Astrocyte (in vitro differentiated cells and primary cell): ENCODE data around the gene NKX1-1. TPM values are rescaled to one million over a fixed set of nuclear protein-coding genes. Genes with fewer than 3 reads are reported as not detected.

Experiments used
- DNase-seq: peaks from one replicate; pipeline ENCODE4 v3.0.0-alpha.2; 2010; ENCODE audit warnings: low read depth
- FAIRE-seq: peaks from 2 replicates; lab custom pipeline; 2011; peaks lifted over from hg19 to GRCh38; lab: Jason Lieb, UNC
- H2AFZ ChIP-seq: 2 replicates; pipeline ENCODE4 v1.6.0; 2012; ENCODE audit warnings: low read depth, low read length, inconsistent platforms
- H3K27ac ChIP-seq: 2 replicates; pipeline ENCODE4 v1.5.1; 2011; ENCODE audit warnings: low read depth, low read length, inconsistent platforms
- H3K27me3 ChIP-seq: 2 replicates; pipeline ENCODE4 v1.6.0; 2011; ENCODE audit warnings: low read length, inconsistent platforms; ENCODE audit not compliant: insufficient read depth
- H3K36me3 ChIP-seq: 2 replicates; pipeline ENCODE4 v1.5.1; 2011; ENCODE audit warnings: low read length, inconsistent platforms; ENCODE audit not compliant: insufficient read depth
- H3K4me1 ChIP-seq: 2 replicates; pipeline ENCODE4 v1.5.1; 2011; ENCODE audit warnings: low read length, inconsistent platforms; ENCODE audit not compliant: insufficient read depth
- H3K4me2 ChIP-seq: 2 replicates; pipeline ENCODE4 v1.6.0; 2012; ENCODE audit warnings: low read length, inconsistent platforms
- H3K4me3 ChIP-seq: 2 replicates; pipeline ENCODE4 v1.5.1; 2011; ENCODE audit warnings: low read depth, mild to moderate bottlenecking, low read length, inconsistent platforms; ENCODE audit not compliant: insufficient read depth
- H3K79me2 ChIP-seq: 2 replicates; pipeline ENCODE4 v1.6.0; 2012; ENCODE audit warnings: mild to moderate bottlenecking, low read length, inconsistent platforms; ENCODE audit not compliant: insufficient read depth
- H3K9ac ChIP-seq: 2 replicates; pipeline ENCODE4 v1.6.0; 2012; ENCODE audit warnings: mild to moderate bottlenecking, low read length, inconsistent platforms
- H3K9me3 ChIP-seq: 2 replicates; pipeline ENCODE4 v1.5.1; 2012; ENCODE audit warnings: low read depth, mild to moderate bottlenecking, low read length, inconsistent platforms; ENCODE audit not compliant: insufficient read depth
- H4K20me1 ChIP-seq: 2 replicates; pipeline ENCODE4 v1.6.0; 2012; ENCODE audit warnings: low read length, inconsistent platforms; ENCODE audit not compliant: insufficient read depth
- H3K27ac Mint-ChIP-seq: one replicate; pipeline ENCODE4 v1.8.0; 2021; ENCODE audit warnings: mild to moderate bottlenecking, mixed read lengths; ENCODE audit not compliant: unreplicated experiment
- H3K27me3 Mint-ChIP-seq: one replicate; pipeline ENCODE4 v1.8.0; 2021; ENCODE audit warnings: low read depth, mixed read lengths; ENCODE audit not compliant: unreplicated experiment
- H3K36me3 Mint-ChIP-seq: one replicate; pipeline ENCODE4 v1.8.0; 2021; ENCODE audit warnings: low read depth, mixed read lengths; ENCODE audit not compliant: unreplicated experiment
- H3K4me1 Mint-ChIP-seq: one replicate; pipeline ENCODE4 v1.8.0; 2021; ENCODE audit warnings: low read depth, mixed read lengths; ENCODE audit not compliant: unreplicated experiment
- H3K4me3 Mint-ChIP-seq: one replicate; pipeline ENCODE4 v1.8.0; 2021; ENCODE audit warnings: mild to moderate bottlenecking, moderate library complexity, mixed read lengths; ENCODE audit not compliant: unreplicated experiment
- H3K9me3 Mint-ChIP-seq: one replicate; pipeline ENCODE4 v1.8.0; 2021; ENCODE audit warnings: mild to moderate bottlenecking, mixed read lengths; ENCODE audit not compliant: unreplicated experiment
- EZH2 ChIP-seq: IDR thresholded peaks from 2 replicates; pipeline ENCODE4 v1.6.1; 2012; ENCODE audit warnings: mild to moderate bottlenecking, low read length, inconsistent platforms; ENCODE audit not compliant: insufficient read depth
- total RNA-seq: library from RNA; stranded (reverse); gene quantifications from 2 replicates; pipeline ENCODE4 v1.2.1, GENCODE V29; 2021
- TF ChIP-seq, protein P1 (sequence below): IDR thresholded peaks from 2 replicates; pipeline ENCODE4 v1.5.1; 2011; ENCODE audit warnings: low read depth, mild to moderate bottlenecking, inconsistent platforms, low read length, moderate library complexity; ENCODE audit not compliant: insufficient read depth

NKX1-1 gene
- total RNA-seq, 1 donor from 2014 or later, result not detected

DNA sequence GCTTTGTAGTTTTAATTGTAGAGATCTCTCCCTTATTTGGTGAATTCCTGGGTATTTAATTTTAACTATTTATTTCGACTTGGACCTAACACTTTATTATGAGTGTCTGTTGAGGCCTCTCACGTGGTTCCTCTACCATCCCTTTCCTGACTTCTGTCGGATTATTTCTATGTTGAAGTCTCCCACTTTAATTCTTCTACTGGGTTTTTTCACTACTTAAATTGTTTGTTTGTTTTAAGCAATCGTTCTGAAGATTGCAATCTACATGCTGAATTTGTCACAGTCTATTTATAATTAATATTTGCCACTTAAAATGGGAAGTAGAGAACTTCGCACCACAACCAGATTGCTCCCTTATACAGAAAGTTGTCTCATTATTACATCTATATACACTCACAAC is 20.8 kb upstream of the NKX1-1 start:
- no peak for FAIRE-seq

DNA sequence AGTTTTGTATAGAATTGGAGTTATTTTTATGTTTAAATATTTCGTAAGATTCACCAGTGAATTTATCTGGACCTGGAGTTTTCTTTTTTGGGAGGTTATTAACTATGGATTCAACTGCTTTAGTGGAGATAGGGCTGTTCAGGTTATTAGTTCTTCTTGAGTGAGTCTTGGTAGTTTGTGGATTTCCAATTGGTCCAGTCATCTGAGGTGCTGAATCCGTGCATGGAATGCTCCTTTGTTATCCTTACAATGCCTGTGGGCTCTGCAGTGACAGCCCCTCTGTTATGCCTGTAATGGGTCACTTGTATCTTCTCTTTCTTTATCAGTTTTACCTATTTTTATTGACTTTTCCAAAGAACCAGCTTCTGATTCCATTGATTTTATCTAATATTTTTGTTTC is 15.4 kb upstream of the NKX1-1 start:
- no peak for FAIRE-seq
- H3K9me3 ChIP-seq, result no peaks in the 10 kb centered on the region
- peaks cover 8% of the 10 kb centered on the region for H3K27me3 ChIP-seq
- no peaks in the 10 kb centered on the region for H3K36me3 Mint-ChIP-seq
- no peak for DNase-seq
- no peak overlapping the region for H3K4me2 ChIP-seq
- H3K27me3 Mint-ChIP-seq, result peaks cover 60% of the 10 kb centered on the region
- H2AFZ ChIP-seq, result no peak overlapping the region
- H3K79me2 ChIP-seq, result no peaks in the 10 kb centered on the region
- H3K9me3 Mint-ChIP-seq, result peaks cover 2% of the 10 kb centered on the region
- no peak overlapping the region for H3K4me3 Mint-ChIP-seq
- H3K4me3 ChIP-seq, result no peak overlapping the region
- no peaks in the 10 kb centered on the region for H3K4me1 ChIP-seq
- no peak overlapping the region for H3K9ac ChIP-seq
- H4K20me1 ChIP-seq, result no peaks in the 10 kb centered on the region
- H3K4me1 Mint-ChIP-seq, result no peaks in the 10 kb centered on the region
- no peak overlapping the region for H3K27ac Mint-ChIP-seq
- TF ChIP-seq, protein P1, sequence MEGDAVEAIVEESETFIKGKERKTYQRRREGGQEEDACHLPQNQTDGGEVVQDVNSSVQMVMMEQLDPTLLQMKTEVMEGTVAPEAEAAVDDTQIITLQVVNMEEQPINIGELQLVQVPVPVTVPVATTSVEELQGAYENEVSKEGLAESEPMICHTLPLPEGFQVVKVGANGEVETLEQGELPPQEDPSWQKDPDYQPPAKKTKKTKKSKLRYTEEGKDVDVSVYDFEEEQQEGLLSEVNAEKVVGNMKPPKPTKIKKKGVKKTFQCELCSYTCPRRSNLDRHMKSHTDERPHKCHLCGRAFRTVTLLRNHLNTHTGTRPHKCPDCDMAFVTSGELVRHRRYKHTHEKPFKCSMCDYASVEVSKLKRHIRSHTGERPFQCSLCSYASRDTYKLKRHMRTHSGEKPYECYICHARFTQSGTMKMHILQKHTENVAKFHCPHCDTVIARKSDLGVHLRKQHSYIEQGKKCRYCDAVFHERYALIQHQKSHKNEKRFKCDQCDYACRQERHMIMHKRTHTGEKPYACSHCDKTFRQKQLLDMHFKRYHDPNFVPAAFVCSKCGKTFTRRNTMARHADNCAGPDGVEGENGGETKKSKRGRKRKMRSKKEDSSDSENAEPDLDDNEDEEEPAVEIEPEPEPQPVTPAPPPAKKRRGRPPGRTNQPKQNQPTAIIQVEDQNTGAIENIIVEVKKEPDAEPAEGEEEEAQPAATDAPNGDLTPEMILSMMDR, result no peak
- TF ChIP-seq EZH2, result no peak
- H3K27ac ChIP-seq, result no peak overlapping the region
- H3K36me3 ChIP-seq, result no peaks in the 10 kb centered on the region

More for the DNA sequence above, 20.8 kb upstream of the NKX1-1 start:
- Mint-ChIP-seq H3K9me3 (peaks cover 2% of the 10 kb centered on the region), H3K4me1 (no peaks in the 10 kb centered on the region), H3K27me3 (peaks cover 26% of the 10 kb centered on the region), H3K27ac (no peak overlapping the region), H3K4me3 (no peak overlapping the region), H3K36me3 (no peaks in the 10 kb centered on the region)
- Histone ChIP-seq H3K79me2 (no peaks in the 10 kb centered on the region), H4K20me1 (no peaks in the 10 kb centered on the region), H2AFZ (no peak overlapping the region), H3K36me3 (no peaks in the 10 kb centered on the region), H3K4me1 (no peaks in the 10 kb centered on the region), H3K9ac (no peak overlapping the region), H3K4me3 (no peak overlapping the region), H3K27ac (no peak overlapping the region), H3K4me2 (no peak overlapping the region), H3K9me3 (no peaks in the 10 kb centered on the region), H3K27me3 (peaks cover 3% of the 10 kb centered on the region)
- DNase-seq, result no peak
- no peak for TF ChIP-seq EZH2
- TF ChIP-seq, protein P1, result no peak

GRCh38 chr4:1419708-1420107 is 13.5 kb upstream of the NKX1-1 start:
- Histone ChIP-seq H3K27me3 (peaks cover 16% of the 10 kb centered on the region), H3K79me2 (no peaks in the 10 kb centered on the region), H3K9ac (no peak overlapping the region), H3K4me3 (no peak overlapping the region), H2AFZ (no peak overlapping the region), H3K4me1 (no peaks in the 10 kb centered on the region), H3K36me3 (no peaks in the 10 kb centered on the region), H3K4me2 (no peak overlapping the region), H3K27ac (no peak overlapping the region), H3K9me3 (no peaks in the 10 kb centered on the region), H4K20me1 (no peaks in the 10 kb centered on the region)
- no peak for FAIRE-seq
- H3K27me3 Mint-ChIP-seq, result peaks cover 65% of the 10 kb centered on the region
- H3K36me3 Mint-ChIP-seq, result no peaks in the 10 kb centered on the region
- no peaks in the 10 kb centered on the region for H3K9me3 Mint-ChIP-seq
- no peak overlapping the region for H3K27ac Mint-ChIP-seq
- DNase-seq, result no peak
- no peak for TF ChIP-seq EZH2
- TF ChIP-seq, protein P1, result no peak
- H3K4me1 Mint-ChIP-seq, result no peaks in the 10 kb centered on the region
- no peak overlapping the region for H3K4me3 Mint-ChIP-seq
